HG02943 (cell line): ENCODE data around the gene GALNT10.

Experiments
- ATAC-seq: cut with Tn5 transposase; IDR thresholded peaks from one replicate; pipeline ENCODE4 v1.9.1; 2021; ENCODE audit warnings: mild to moderate bottlenecking, low read depth, moderate library complexity; ENCODE audit not compliant: unreplicated experiment

The GALNT10 gene

DNA sequence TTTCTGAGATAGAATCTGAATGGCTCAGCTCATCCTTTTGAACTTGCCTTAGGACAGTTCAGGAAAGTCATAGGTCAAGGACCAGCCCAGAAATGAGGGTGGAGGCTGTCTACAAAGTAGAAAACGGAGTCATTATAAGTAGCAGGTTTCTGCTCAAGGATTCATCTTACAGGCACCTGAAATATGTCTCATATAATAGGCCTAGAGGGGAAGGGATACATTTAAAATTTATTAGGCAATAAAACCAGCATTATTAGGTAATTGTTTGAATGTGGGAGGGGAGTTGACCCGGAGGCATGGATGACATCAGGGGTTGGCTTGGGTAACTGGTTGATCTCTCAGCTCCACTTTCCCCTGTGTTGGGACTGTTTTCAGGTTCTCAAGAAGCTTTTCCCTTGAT, 11.9 kb upstream of the GALNT10 start:
- no peak for ATAC-seq

DNA sequence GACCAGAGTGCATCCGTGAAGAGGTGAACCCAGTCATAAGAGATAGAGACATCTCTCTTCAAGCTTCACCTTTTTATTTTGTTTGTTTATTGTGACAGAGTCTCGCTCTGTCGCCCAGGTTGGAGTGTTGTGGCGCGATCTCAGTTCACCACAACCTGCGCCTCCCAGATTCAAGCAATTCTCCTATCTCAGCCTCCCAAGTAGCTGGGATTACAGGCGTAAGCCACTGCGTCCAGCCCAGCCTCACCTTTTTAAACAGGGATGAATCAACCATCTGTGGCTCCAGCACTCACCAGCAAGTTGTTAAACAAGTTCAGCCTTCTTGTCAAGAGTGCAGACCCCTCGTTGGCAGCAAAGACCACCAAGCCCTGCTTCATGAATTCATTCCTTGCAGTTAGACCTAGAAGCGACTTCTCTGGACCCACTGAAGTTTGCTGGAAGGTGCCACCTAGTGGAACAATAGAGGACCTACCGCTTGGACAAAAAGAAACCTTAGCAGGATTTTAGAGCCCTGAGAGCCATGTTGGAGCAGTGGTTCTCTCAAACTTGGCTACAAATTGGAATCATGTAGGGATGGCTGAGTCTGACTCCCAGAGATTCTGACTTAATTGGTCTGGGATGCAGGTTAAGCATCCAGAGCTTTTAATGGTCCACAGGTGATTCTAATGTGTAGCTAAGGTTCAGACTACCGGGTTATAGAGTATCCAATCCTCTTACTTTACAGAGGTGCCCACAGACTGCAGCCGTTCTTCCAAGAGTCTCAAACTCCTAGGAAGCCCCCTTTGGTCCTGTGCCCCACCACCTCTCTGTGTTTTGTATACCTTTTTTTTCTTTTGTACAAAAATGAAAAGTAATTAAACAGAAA, 10.5 kb upstream of the GALNT10 start:
- ATAC-seq, result no peak

GRCh38 chr5:154181161-154181560, 9.4 kb upstream of the GALNT10 start:
- no peak for ATAC-seq

DNA sequence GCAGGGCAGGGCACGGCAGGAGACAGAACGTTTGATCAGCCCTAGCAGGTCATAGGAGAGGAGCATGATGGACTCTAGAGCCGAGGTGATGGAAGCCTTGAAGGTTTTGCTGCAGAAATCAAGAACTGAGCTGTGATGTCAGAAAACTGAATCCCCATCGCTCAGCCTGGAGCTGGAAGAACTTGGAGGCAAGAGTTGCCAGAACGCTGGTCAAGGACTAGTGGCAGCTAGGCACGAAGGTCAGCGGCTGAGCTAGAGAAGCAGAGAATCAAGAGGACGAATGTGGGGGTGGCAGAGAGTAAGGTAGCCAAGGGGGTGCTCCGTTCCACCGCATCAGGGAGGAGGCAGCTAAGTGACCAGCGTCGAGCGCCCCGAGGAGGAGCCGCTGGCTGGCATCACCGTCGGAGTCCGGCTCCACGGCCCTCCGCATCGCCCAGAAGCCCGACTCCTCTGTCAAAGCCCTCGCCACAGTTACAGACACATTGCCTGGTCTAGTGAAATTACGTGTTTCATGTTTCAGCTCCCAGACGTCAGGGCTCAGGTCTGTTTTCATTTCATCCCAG, 1.2 kb upstream of the GALNT10 start:
- ATAC-seq, result peak; percentile 6

- ATAC-seq, result peak; percentile 79
Observed at GRCh38 chr5:154189819-154190594, 526 bp upstream of the GALNT10 start.

GRCh38 chr5:154191467-154192261, 1.1 kb downstream of the GALNT10 start:
- no peak for ATAC-seq

- no peak for ATAC-seq
Observed at GRCh38 chr5:154193283-154193682, 2.8 kb downstream of the GALNT10 start.

GRCh38 chr5:154193701-154194121, 3.2 kb downstream of the GALNT10 start:
- ATAC-seq, result no peak

DNA sequence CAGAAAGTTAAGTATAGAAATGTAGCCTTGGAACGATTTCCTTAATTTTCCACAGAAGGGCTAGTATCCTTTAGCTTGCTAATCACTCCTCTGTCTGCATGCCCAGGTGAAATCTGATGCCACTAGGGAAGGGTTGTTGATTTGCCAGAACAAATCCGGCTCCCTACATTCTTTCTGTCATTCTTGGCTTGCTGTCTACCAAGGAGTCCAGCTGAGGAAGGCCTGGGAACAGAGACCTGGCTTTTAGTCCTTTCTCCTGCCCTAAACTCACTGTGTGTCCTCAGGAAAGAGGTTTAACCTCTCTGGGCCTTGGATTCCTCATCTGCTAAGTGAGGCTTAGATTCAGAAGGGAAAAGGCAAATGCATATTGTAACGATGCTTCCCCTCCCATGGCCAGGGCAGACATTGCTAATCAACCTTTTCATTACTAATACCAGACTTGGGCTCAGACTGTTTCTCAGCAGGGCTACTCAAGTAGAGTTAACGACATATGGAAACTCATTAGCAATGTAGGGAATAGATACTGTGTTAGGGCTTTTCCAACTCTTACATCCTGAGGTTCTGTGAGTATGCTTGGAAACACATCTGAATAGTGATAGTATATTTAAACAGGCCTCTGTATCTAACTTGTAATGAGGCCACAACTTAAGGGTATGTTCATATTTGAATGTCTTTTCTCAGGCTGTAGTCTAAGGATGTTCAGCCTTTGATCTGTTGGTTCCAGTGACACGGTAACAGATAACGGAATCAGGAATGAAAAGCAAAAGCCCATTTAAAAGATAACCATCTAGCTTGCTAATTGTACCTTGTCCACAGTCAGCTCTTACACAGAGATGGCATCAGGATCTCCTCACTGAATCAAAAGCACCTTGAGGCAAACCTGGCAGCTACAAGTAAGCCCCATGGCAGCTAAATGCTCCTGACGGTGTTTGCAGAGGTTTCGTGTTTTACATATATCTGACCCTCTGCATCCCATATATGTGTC, 4.1 kb downstream of the GALNT10 start:
- no peak for ATAC-seq

DNA sequence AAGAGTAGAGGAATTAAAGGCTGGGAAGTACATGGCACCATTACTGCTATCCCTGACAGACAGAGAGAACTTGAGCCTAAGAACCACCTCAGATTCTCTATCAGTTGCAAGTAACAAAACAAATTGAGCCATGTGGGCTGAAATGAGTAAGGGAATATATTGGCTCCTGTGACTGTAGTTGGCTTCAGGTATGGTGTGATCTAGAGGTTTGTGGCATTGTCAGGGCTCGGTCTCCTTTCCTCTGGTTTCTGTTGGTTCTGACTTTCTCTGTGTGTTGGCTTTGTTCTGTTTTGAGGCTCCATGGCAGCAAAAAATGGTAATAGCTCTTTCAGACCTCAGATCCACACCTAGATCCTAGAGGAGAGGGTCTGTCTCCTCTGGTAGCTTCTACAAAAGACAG, 5.7 kb downstream of the GALNT10 start:
- no peak for ATAC-seq

DNA sequence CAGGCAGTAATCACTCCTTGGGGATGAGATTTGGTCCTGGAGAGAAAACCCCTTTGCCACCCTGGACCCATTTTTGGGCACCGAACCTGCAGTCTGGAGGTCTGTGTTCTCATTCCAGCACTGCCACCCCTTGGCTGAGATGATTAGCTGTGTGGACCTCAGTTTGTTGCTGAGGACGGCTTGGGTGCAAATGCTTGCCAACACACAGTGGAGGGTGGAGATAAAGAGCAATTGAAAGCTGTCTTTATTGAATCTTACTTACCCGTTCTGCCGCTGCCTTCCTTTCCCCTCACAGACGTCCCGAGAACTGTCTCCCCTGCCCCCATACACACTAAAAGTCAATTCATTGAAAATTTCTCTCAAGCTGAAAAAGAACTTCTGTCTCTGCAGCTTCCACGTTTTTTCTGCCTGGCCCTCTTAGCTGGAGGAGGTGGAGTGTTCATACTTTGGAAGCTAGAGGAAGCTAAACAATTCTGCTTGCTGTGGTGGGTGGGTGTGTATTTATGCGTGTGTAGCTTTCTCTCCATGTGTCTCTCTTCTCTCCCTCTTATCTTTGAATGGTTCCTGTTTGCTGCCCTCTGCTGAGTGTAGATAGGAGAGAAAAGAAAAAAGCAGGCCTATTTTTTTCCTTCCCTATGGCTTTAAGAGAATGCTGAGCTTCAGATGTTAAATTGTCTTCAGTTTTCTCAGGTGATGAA, 6.6 kb downstream of the GALNT10 start:
- no peak for ATAC-seq

DNA sequence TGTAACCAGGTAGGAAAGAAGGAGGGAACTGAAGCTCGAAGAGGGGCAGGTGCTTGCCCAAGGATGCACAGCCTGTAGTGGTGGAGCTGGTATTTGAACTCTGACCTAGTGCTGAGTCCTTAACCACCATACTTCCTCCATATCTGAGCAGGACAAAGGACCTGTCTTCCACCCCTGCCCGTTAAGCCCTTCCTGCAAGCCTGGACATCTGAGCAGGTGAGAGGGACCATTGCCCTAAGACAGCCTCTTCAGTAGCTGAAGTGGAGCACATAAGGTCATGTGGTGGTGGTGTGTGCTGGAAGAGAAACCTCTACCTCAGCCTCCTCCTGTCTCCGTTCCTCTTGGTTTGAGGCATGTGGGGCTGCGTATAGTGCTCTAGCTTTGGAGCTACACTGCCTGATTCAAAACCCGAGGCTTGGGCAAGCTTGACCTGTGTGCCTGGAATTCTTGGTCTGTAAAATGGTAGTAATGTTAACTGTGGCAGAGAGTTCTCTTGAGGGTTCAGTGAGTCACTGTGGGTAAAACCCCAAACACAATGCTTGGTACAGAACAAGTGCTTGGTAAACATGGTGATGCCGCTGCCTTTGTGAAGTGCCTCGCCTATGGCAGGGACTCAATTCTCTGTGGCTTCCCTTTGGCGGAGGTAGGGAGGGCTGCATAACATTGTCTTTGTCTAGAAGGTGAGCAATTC, 7.4 kb downstream of the GALNT10 start:
- no peak for ATAC-seq

GRCh38 chr5:154198611-154199230, 8.2 kb downstream of the GALNT10 start:
- ATAC-seq, result no peak

- no peak for ATAC-seq
Observed at GRCh38 chr5:154199263-154199662, 8.7 kb downstream of the GALNT10 start.

DNA sequence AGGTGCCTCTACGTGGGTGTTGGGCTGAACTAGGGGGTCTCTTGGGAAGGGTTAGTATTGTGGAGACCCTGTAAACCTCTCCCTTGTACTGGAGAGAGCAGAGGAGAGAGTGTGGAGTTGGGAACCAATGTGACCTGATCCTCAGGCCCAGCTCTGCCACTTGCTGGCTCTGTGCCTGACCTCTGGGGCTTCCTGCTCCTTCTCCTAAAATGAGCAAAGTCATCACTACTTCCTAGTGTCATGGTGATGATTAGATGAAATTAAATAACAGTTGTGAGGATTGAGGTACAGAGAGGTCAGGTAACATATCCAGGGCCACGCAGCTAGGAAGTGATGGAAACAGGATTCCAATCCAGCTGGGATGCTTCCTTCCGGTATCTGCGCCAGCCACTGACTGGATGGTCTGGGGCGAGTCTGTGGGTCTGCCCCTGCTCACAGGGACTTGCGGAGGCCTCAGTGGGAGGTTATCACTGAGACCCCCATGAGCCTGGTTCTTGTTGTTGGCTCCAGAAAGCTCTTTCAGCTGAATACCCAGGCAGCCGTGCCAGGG, 9.2 kb downstream of the GALNT10 start:
- ATAC-seq, result no peak

- no peak for ATAC-seq
Observed at GRCh38 chr5:154200221-154200620, 9.7 kb downstream of the GALNT10 start.

DNA sequence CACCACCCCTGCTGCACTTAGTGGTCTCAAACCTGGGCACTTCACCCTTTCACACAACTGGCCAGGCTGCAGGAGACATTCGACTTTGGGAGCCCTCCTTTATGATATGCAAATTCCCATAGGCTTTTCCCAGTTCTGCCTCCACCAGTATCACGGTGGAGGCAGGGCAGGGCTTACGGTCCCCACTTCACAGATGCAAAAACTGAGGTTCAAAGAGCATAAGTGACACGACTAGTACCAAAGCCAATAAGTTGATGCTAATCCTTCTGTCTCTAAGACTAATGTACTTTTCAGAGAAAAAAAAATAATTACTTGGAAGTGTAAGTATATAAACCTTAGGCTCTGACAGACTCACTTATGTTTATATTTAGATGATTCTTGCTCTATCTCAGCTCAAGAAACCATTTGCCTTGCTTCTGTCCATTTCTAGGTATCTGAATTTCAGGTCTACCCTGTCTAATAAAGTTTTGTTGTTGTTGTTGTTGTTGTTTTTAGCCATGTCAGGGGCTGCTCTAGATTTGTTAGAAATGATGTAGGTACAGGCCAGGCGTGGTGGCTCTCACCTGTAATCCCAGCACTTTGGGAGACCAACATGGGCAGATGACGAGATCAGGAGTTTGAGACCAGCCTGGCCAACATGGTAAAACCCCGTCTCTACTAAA, 10.7 kb downstream of the GALNT10 start:
- no peak for ATAC-seq
